GM12878 (cell line): ENCODE results near the gene DIPK1A. TPM values are rescaled to one million over a fixed set of nuclear protein-coding genes. Genes with fewer than 3 reads are reported as not detected.

Source experiments
- ATAC-seq: fragments of 200-7000 bp; cut with Tn5 transposase; 3 replicates; pipeline ENCODE4 v1.9.1; 2020; ENCODE audit warnings: mild to moderate bottlenecking, moderate library complexity
- BruUV-seq: library from RNA; stranded (reverse); fragments of 400-500 nt; replicated peaks from 2 replicates; lab custom pipeline; 2021; lab: Mats Ljungman, UMichigan
- CTCF ChIA-PET: fragments of 300-600 bp; sonication (Branson Sonifier 250); formaldehyde crosslinking; extraction: SDS; loops from one replicate; lab custom pipeline; 2021; ENCODE audit warnings: inconsistent platforms; lab: Yijun Ruan, JAX
- POLR2A ChIA-PET: fragments of 350-600 bp; formaldehyde crosslinking; extraction: SDS; loops from one replicate; lab custom pipeline; 2021; ENCODE audit warnings: inconsistent platforms; lab: Charles Lee
- RAD21 ChIA-PET: fragments of 300-600 bp; sonication (Branson Sonifier 250); formaldehyde crosslinking; loops from one replicate; lab custom pipeline; 2023; ENCODE audit warnings: antibody characterized with exemption; ENCODE audit not compliant: unreplicated experiment; lab: Charles Lee
- SMC1A ChIA-PET: fragments of 300-600 bp; sonication (Branson Sonifier 250); formaldehyde crosslinking; loops from one replicate; lab custom pipeline; 2023; ENCODE audit not compliant: unreplicated experiment, uncharacterized antibody; lab: Charles Lee
- DNase-seq: peaks from one replicate; pipeline ENCODE4 v3.0.0-alpha.2; 2011; ENCODE audit warnings: low read depth, low spot score
- FAIRE-seq: peaks from 3 replicates; lab custom pipeline; 2011; peaks lifted over from hg19 to GRCh38; lab: Jason Lieb, UNC
- H2AFZ ChIP-seq: 2 replicates; pipeline ENCODE4 v1.6.0; 2011; ENCODE audit warnings: low read depth, low read length, control low read depth; ENCODE audit not compliant: control insufficient read depth
- H3K27ac ChIP-seq: 2 replicates; pipeline ENCODE4 v1.5.1; 2011; ENCODE audit warnings: control low read depth; ENCODE audit not compliant: control insufficient read depth, insufficient read depth
- H3K27me3 ChIP-seq, 2 experiments: replicated peaks in 1 of 2; 2 replicates each; pipeline versions ENCODE4 v1.6.0 to v1.6.1; 2011; ENCODE audit warnings: low read length in 1 of 2; ENCODE audit not compliant: control insufficient read depth in 2 of 2, insufficient read depth in 2 of 2
- H3K36me3 ChIP-seq, 2 experiments: 2 replicates each; pipeline ENCODE4 v1.5.1; 2011; ENCODE audit warnings: low read length in 1 of 2; ENCODE audit not compliant: control insufficient read depth in 2 of 2, insufficient read depth in 2 of 2
- H3K4me1 ChIP-seq: 2 replicates; pipeline ENCODE4 v1.6.1; 2011; ENCODE audit warnings: mild to moderate bottlenecking, low read length, moderate library complexity, mixed read lengths; ENCODE audit not compliant: control insufficient read depth, insufficient read depth
- H3K4me2 ChIP-seq: 2 replicates; pipeline ENCODE4 v1.6.0; 2011; ENCODE audit warnings: control low read depth; ENCODE audit not compliant: control insufficient read depth, insufficient read depth
- H3K4me3 ChIP-seq: fragments of 200-600 bp; sonication (generic); 2 replicates; pipeline ENCODE4 v1.5.1; 2016
- H3K79me2 ChIP-seq: 2 replicates; pipeline ENCODE4 v1.6.0; 2011; ENCODE audit warnings: low read length; ENCODE audit not compliant: control insufficient read depth, insufficient read depth
- H3K9ac ChIP-seq: 2 replicates; pipeline ENCODE4 v1.8.0; 2011; ENCODE audit warnings: low read length, control low read depth, mixed read lengths; ENCODE audit not compliant: control insufficient read depth, insufficient read depth
- H3K9me3 ChIP-seq: replicated peaks from 3 replicates; pipeline ENCODE4 v1.5.1; 2011; ENCODE audit warnings: mild to moderate bottlenecking, low read length; ENCODE audit not compliant: control insufficient read depth, insufficient read depth
- H4K20me1 ChIP-seq: 2 replicates; pipeline ENCODE4 v1.6.0; 2011; ENCODE audit not compliant: control insufficient read depth, insufficient read depth
- EZH2 ChIP-seq: IDR thresholded peaks from 2 replicates; pipeline ENCODE4 v1.6.1; 2012; ENCODE audit warnings: low read depth, mild to moderate bottlenecking, control low read depth, inconsistent platforms, low read length, borderline replicate concordance; ENCODE audit not compliant: control insufficient read depth
- NR2C2 ChIP-seq: IDR thresholded peaks from 2 replicates; pipeline ENCODE4 v1.6.1; 2011; ENCODE audit warnings: borderline replicate concordance, low read depth; ENCODE audit not compliant: control insufficient read depth, insufficient read length
- NRF1 ChIP-seq: conservative IDR thresholded peaks from 2 replicates; pipeline ENCODE4 v1.6.1; 2011; ENCODE audit warnings: mild to moderate bottlenecking, low read depth, low read length, improper control_type of control experiment
- PKNOX1 ChIP-seq: fragments of 450-650 bp; IDR thresholded peaks from 2 replicates; pipeline ENCODE4 v1.6.1; 2016; ENCODE audit warnings: mild to moderate bottlenecking
- POU2F2 ChIP-seq: IDR thresholded peaks from 3 replicates; pipeline ENCODE4 v1.6.1; 2011; ENCODE audit warnings: low read depth, mild to moderate bottlenecking, low read length, borderline replicate concordance
- RAD21 ChIP-seq: IDR thresholded peaks from 2 replicates; pipeline ENCODE4 v1.6.1; 2011; ENCODE audit warnings: mild to moderate bottlenecking, low read depth, low read length, moderate library complexity; ENCODE audit not compliant: insufficient read depth
- SIN3A ChIP-seq: IDR thresholded peaks from 2 replicates; pipeline ENCODE4 v1.6.1; 2012; ENCODE audit warnings: low read depth, low read length, improper control_type of control experiment
- SKIL ChIP-seq: fragments of 450-650 bp; IDR thresholded peaks from 2 replicates; pipeline ENCODE4 v1.6.1; 2017; ENCODE audit warnings: mild to moderate bottlenecking, low read depth, inconsistent platforms; ENCODE audit not compliant: poor library complexity, severe bottlenecking
- ZNF687 ChIP-seq: fragments of 450-650 bp; IDR thresholded peaks from 2 replicates; pipeline ENCODE4 v1.6.1; 2017; ENCODE audit warnings: mild to moderate bottlenecking, moderate library complexity
- WGBS: methylation state at CpG from one replicate; pipeline ENCODE4 v1.1.6; 2016; ENCODE audit warnings: low lambda C conversion rate; ENCODE audit not compliant: insufficient replicate concordance, insufficient coverage; ENCODE audit errors: missing lambda C conversion rate; 5-methylcytosine and 5-hydroxymethylcytosine counted together
- in situ Hi-C: fragments of 300-500 bp; cut with MboI; formaldehyde crosslinking; loops from 9 replicates; pipeline ENCODE4 v1.14.3; 2018; ENCODE audit warnings: mixed read lengths
- intact Hi-C: fragments of 100-400 bp; cut with micrococcal nuclease; formaldehyde crosslinking; loops from one replicate; pipeline ENCODE4 v1.14.2; 2022; ENCODE audit not compliant: unreplicated experiment
- polyA plus RNA-seq, 11 experiments: library from polyadenylated mRNA; depleted of rRNA in 4 of 11; unstranded in 6 of 11; stranded (reverse) in 5 of 11; fragments of >200 nt; fragmentation: Nextera tagmentation in 4 of 11; fragmentation: Illumina TruSeq in 1 of 11; extraction: Ambion mirVana in 4 of 11; extraction: Trizol in 1 of 11; gene quantifications; 1 replicate in 1 of 11; 2 replicates in 10 of 11; pipeline versions ENCODE4 v1.2.1 to v1.2.3, GENCODE V29; 2011 to 2016; ENCODE audit warnings: inconsistent platforms in 2 of 11, missing spikeins in 2 of 11, low read depth in 1 of 11
- total RNA-seq, 4 experiments: library from RNA; depleted of rRNA in 3 of 4; stranded (reverse); fragments of >200 nt in 3 of 4; fragmentation: Illumina TruSeq in 1 of 4; extraction: Trizol in 1 of 4; gene quantifications; 2 replicates each; pipeline versions ENCODE4 v1.2.1 to v1.2.3, GENCODE V29; 2013 to 2021

The DIPK1A gene
- total and polyA plus RNA-seq, 10 of the 15 experiments (the other 5 are each of a cell fraction or from before 2014, with no cell fraction given), result 4.9 to 15.0 (median 9.7) TPM

DNA sequence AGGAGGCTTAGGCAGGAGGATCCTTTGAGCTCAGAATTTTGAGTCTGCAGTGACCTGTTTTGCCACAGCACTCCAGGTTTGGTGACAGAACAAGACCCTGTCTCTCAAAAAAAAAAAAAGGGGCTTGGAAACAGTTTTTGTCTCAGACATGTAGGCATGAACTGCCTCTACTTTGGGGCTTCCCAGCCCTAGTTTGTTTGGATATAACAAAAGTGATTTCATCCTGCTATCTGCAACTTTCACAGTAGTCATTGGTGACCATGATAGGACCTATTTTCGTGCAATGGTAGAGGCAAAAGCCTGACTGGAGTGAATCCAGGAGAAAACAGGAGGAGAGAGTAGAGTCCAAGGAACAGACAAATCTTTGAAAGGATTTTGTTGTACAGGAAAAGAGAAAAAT, 156.0 kb downstream of the DIPK1A start:
- H3K4me2 ChIP-seq, result no peak overlapping the region
- 0% methylated on average over 1 of the region's 1 CpG for WGBS
- POLR2A ChIA-PET, result no interaction called here
- DNase-seq (no peak), ATAC-seq (no peak), FAIRE-seq (no peak)
- SMC1A ChIA-PET, result interaction anchor here (1.6 kb wide), 2 partner anchors 12 to 56 kb away, joined by 4 to 6 read pairs; no protein-coding TSS in a partner anchor
- no peaks in the 10 kb centered on the region for H3K4me1 ChIP-seq
- RAD21 ChIA-PET, result no interaction called here
- H3K9ac ChIP-seq, result no peak overlapping the region
- TF ChIP-seq PKNOX1 (no peak), SIN3A (no peak), SKIL (no peak), ZNF687 (no peak), EZH2 (no peak), POU2F2 (no peak), NR2C2 (no peak), NRF1 (no peak), RAD21 (no peak)
- CTCF ChIA-PET, result interaction anchor here (0.6 to 1.4 kb wide), 2 partner anchors 13 to 807 kb away, joined by 3 to 6 read pairs; no protein-coding TSS in a partner anchor
- no peaks in the 10 kb centered on the region for H3K79me2 ChIP-seq
- H3K4me3 ChIP-seq, result no peak overlapping the region
- in situ Hi-C loops (no loop called here), intact Hi-C loops (no loop called here)
- no peaks in the 10 kb centered on the region for H3K27me3 ChIP-seq
- no peaks in the 10 kb centered on the region for H4K20me1 ChIP-seq
- no peaks in the 10 kb centered on the region; the same call in 1 of the 3 replicates for H3K9me3 ChIP-seq
- no peak overlapping the region for H2AFZ ChIP-seq
- no peaks in the 10 kb centered on the region for H3K36me3 ChIP-seq
- BruUV-seq, result no TSS peak
- H3K27ac ChIP-seq, result no peak overlapping the region
